NCI-H524 treated with DMSO at 0.1 percent for 48 hours (cell line): ENCODE measurements around the gene UBN2.

Source experiments
- DNase-seq: peaks from one replicate; lab custom pipeline; 2025; lab: John Stamatoyannopoulos, UW

Gene UBN2

GRCh38 chr7:139232377-139232717 lies 1.3 kb downstream of the UBN2 start:
- DNase-seq, result no peak

GRCh38 chr7:139232904-139233303 lies 1.9 kb downstream of the UBN2 start:
- no peak for DNase-seq

- no peak for DNase-seq
Observed at GRCh38 chr7:139241258-139241657, 10.2 kb downstream of the UBN2 start.

- DNase-seq, result no peak
Observed at GRCh38 chr7:139242741-139243281, 11.8 kb downstream of the UBN2 start.

- no peak for DNase-seq
Observed at GRCh38 chr7:139245401-139245800, 14.4 kb downstream of the UBN2 start.

- DNase-seq, result no peak
Observed at GRCh38 chr7:139246494-139246893, 15.5 kb downstream of the UBN2 start.

GRCh38 chr7:139246905-139247304 lies 15.9 kb downstream of the UBN2 start:
- DNase-seq, result no peak

GRCh38 chr7:139249179-139249810 lies 18.3 kb downstream of the UBN2 start:
- DNase-seq, result no peak

GRCh38 chr7:139252451-139252850 lies 21.4 kb downstream of the UBN2 start:
- DNase-seq, result no peak

- DNase-seq, result no peak
Observed at GRCh38 chr7:139254281-139254680, 23.2 kb downstream of the UBN2 start.

GRCh38 chr7:139254728-139255127 lies 23.7 kb downstream of the UBN2 start:
- no peak for DNase-seq

- DNase-seq, result no peak
Observed at GRCh38 chr7:139255290-139255689, 24.3 kb downstream of the UBN2 start.

GRCh38 chr7:139259142-139259541 lies 28.1 kb downstream of the UBN2 start:
- DNase-seq, result no peak

- DNase-seq, result no peak
Observed at GRCh38 chr7:139264220-139264619, 33.2 kb downstream of the UBN2 start.

GRCh38 chr7:139265673-139266072 lies 34.6 kb downstream of the UBN2 start:
- DNase-seq, result no peak

GRCh38 chr7:139271718-139272628 lies 40.9 kb downstream of the UBN2 start:
- no peak for DNase-seq

GRCh38 chr7:139284252-139284896 lies 53.3 kb downstream of the UBN2 start:
- DNase-seq, result no peak

- no peak for DNase-seq
Observed at GRCh38 chr7:139286144-139286543, 55.1 kb downstream of the UBN2 start.

- no peak for DNase-seq
Observed at GRCh38 chr7:139292821-139293220, 61.8 kb downstream of the UBN2 start.

- no peak for DNase-seq
Observed at GRCh38 chr7:139293534-139293933, 62.5 kb downstream of the UBN2 start.

GRCh38 chr7:139294241-139294640 lies 63.2 kb downstream of the UBN2 start:
- DNase-seq, result no peak

- no peak for DNase-seq
Observed at GRCh38 chr7:139294951-139295575, 64.0 kb downstream of the UBN2 start.
